ENCODE measurements around the gene PHC3.
"Not testable (repeated sequence)": the region's sequence is repeated elsewhere in the genome, so short reads cannot be mapped to it uniquely, and the experiment has no call there.

PHC3 gene

GRCh38 chr3:170130532-170130931 is 51.0 kb downstream of the PHC3 start:
- no peak for DNase-seq (ENCODE audit: low spot score)

- peak; percentile 25 for DNase-seq (ENCODE audit: low spot score)
Observed at GRCh38 chr3:170128977-170129431, 52.5 kb downstream of the PHC3 start.

DNA sequence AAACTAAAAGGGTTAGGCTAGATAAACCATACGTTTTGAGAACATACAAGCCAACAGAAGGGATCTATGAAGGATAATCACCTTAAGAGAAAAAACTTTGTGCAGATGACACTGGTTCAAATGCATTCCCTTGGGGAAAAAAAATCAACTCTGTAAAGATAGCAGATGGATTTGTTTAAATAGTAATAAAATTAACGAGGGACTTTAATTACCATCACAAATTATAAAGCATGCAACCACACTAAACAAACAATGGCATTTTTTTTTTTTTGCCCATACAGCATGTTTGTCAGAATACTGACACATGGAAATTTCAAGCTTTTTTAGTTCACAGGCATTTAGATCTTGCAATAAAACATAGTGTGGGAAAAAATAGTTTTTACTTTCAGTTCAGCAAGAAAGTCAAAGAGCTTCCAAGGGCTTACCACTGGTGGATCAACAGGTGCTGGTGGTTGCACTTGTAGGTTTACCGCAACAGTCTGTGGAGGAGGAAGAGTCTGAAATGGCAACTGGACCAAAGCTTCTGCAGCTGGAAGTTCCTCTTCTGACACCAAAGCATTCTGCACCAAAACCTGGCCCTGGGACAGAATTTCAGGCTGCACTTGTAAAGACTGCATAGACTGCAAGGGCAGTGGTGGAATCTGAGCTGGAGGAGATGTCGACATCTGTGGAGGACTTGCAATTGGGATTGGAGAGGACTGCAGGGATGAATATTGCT is 53.1 kb downstream of the PHC3 start:
- DNase-seq (ENCODE audit: low spot score): no peak

DNA sequence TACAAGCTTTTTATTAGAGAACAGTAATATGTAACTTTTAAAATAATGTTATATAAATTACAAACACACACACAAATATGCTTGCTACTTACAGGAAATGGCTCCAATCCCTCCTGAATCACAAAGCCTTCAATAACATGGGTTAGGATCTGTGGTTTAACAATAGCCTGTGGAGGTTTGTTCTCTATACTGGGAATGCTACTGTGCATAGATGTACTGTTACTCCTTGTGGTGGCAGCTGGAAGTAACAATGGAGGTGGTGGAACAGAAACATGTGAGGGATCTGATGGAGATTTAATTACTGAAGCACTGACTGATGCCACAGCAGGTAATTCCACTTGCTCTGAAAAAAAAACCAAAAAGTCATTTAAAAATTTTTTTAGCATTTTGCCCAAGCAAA is 64.4 kb downstream of the PHC3 start:
- peak; percentile 36 for DNase-seq (ENCODE audit: low spot score)

- DNase-seq (ENCODE audit: low spot score): not testable (repeated sequence)
Observed at GRCh38 chr3:170114165-170114564, 67.4 kb downstream of the PHC3 start.

DNA sequence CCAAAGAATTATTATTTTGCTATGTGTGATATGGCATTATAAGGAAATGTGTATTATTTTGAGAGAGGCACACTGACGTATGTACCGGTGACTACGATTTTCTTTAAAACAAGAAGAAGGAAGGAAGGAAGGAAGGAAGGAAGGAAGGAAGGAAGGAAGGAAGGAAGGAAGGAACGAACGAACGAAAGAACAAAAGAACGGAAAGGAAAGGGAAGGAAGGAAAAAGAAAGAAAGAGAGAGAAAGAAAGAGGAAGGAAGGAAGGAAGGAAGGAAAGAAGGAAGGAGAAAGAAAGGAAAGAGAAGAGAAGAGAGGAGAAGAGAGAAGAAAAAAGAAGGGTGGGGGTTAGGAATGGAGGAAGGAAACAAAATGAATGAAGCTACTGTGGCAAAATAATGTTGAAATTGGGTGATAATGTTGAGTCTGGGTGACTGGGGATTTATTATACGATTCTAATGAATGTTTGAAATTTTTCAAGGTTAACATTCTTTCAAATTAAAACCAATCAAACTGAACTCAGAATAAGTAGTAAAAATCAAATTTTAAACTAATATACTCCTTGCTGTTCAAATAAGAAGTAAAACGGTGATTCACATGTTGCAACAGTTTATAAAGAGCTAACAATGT is 70.3 kb downstream of the PHC3 start:
- DNase-seq (ENCODE audit: low spot score): no peak

GRCh38 chr3:170109579-170110293 is 71.8 kb downstream of the PHC3 start:
- DNase-seq (ENCODE audit: low spot score): no peak

- no peak for DNase-seq (ENCODE audit: low spot score)
Observed at GRCh38 chr3:170108955-170109354, 72.6 kb downstream of the PHC3 start.

GRCh38 chr3:170107941-170108340 is 73.6 kb downstream of the PHC3 start:
- DNase-seq (ENCODE audit: low spot score): no peak

GRCh38 chr3:170102431-170102830 is 79.1 kb downstream of the PHC3 start:
- no peak for DNase-seq (ENCODE audit: low spot score)

- no peak for DNase-seq (ENCODE audit: low spot score)
Observed at GRCh38 chr3:170100944-170101343, 80.6 kb downstream of the PHC3 start.

GRCh38 chr3:170098753-170099152 is 82.8 kb downstream of the PHC3 start:
- DNase-seq (ENCODE audit: low spot score): no peak

DNA sequence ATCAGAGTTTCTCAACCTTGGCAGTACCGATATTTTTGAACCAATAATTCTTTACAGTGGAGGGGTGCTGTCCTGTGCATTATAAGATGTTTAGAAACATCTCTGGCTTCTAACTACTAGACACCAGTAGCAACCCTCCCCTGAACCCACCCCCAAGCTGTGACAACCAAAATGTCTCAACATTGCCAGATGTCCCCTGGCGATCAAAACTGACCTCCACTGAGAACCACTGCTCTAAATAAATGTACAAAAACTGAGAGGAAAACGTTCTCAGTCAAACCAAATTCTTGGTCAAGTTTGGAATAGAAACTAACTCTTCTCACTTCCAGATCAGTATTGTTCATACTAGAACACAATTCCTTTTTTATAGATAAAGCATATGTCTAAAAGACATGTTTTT is 85.2 kb downstream of the PHC3 start:
- no peak for DNase-seq (ENCODE audit: low spot score)

DNA sequence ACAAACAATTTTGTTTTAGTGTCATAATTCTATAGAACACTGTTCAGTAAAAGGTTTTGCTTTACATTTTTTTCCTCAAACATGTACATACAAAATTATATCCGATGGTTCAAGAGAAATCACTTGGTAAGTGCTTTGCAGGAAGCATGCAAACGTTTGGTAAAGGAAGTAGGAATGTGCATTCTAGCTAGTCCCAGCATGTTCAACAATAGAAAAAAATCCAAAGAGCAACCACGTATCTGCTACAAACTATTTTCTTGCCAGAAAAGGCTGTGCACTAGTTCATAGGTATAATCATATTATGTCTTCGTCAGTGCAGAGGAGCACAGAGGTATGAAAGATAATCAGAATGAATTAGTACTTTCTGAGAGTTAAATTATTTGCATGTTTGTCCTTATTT is 85.8 kb downstream of the PHC3 start:
- no peak for DNase-seq (ENCODE audit: low spot score)

DNA sequence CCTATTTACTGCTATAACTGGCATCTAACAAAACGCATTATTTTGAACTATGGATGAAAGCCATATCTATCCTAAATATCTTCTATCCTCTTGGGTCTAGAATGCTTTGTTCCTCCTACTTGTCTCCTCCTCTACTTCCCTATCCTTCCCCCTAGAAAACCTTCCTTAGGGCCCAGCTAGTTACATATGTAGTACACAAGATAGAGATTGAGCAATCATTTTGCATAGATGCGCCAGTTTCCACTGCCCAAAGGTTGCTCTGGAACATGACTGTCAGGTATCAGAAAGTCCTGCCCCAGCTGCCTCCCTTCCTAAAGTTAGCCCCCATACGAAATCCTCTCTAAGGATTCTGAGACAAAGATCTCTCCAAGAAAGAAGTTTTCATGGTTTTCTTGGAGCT is 88.6 kb downstream of the PHC3 start:
- no peak for DNase-seq (ENCODE audit: low spot score)

GRCh38 chr3:170090601-170090981 is 90.9 kb downstream of the PHC3 start:
- no peak for DNase-seq (ENCODE audit: low spot score)

- no peak for DNase-seq (ENCODE audit: low spot score)
Observed at GRCh38 chr3:170089862-170090600, 91.5 kb downstream of the PHC3 start.

- DNase-seq (ENCODE audit: low spot score): no peak
Observed at GRCh38 chr3:170085396-170085795, 96.1 kb downstream of the PHC3 start.

GRCh38 chr3:170083343-170083742 is 98.2 kb downstream of the PHC3 start:
- no peak for DNase-seq (ENCODE audit: low spot score)

DNA sequence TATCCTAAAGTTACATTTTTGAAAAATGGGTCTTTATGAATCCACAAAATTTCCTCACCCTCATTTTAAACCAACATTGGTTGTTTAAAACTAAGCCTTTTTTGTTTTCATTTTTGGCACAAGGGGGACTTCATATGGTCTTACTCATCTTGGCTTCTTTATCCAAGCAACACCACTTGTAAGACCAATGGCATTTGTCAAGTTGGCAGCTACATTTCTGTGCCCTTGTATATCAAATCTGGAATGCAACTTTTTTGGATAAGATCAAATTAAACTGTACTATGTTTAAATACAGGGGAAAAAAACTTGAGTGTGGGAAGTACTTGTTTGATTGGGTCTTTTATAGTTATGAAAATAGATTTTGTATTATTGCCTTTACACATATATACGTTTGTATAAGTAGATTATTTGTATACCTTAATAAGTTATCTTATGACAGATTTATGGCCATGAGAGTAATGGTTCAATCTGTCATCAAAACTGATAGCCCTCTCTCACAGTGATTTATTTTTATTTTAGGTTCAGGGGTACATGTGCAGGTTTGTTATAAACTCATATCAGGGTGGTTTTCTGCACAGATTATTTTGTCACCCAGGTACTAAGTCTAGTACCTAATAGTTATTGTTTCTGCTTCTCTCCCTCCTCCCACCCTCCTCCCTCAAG is 100.3 kb downstream of the PHC3 start:
- no peak for DNase-seq (ENCODE audit: low spot score)

GRCh38 chr3:170080605-170081004 is 100.9 kb downstream of the PHC3 start:
- DNase-seq (ENCODE audit: low spot score): no peak
